ENCODE data around the gene USP6. TPM values are rescaled to one million over a fixed set of nuclear protein-coding genes. Genes with fewer than 3 reads are reported as not detected.
"Not testable (repeated sequence)": the region's sequence is repeated elsewhere in the genome, so short reads cannot be mapped to it uniquely, and the experiment has no call there.

USP6 gene
- total RNA-seq, 1 donor from 2014 or later = not detected

- DNase-seq (ENCODE audit: low read depth) = no peak
- no peak for TF ChIP-seq CTCF (conservative IDR thresholded peaks at IDR 0.05; ENCODE audit: low read depth, low read length)
- peak overlapping the region; percentile 35 for H3K4me3 ChIP-seq (ENCODE audit: low read depth, low read length)
Observed at GRCh38 chr17:5122586-5123342, 6.9 kb downstream of the USP6 start.

DNA sequence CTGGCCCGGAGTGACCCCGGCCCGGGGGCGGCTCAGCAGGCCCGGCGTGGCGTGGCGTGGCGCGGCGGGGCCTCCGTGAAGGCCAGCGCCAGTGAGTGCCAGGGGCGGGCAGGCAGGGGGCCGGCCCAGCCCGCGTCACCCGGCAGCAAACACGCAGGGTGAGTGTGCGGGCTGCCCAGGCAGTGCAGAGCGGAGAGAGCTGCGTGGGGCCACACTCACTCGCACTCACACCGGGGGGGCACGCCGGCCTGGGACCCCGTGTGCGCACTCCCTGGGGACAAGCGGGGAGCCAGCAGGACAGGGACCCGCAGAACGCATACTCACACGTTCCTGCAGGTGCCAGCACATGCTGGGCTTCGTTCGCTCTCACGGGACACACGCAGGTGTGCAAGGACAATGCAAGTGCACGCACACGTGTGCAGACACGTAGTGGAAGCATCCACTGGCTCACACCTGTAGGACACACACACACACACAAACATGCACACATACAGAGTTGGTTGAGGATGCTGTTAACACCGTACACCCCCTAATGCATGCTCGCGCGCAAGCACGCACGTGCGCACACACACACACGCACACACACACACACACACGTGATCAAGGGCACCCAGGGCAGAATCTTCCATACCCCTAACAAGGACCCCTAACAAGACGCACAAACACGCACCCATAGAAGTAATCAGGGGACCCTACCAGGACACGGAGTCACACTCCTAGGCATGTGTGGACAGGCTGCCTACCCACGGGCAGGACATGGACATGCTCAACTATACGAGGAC, 7.7 kb downstream of the USP6 start:
- DNase-seq (ENCODE audit: low read depth) = no peak
- no peak for TF ChIP-seq CTCF (conservative IDR thresholded peaks at IDR 0.05; ENCODE audit: low read depth, low read length)
- no peak overlapping the region for H3K4me3 ChIP-seq (ENCODE audit: low read depth, low read length)

- H3K4me3 ChIP-seq (ENCODE audit: low read depth, low read length); DNase-seq (ENCODE audit: low read depth): not testable (repeated sequence)
Observed at GRCh38 chr17:5124125-5124760, 8.4 kb downstream of the USP6 start.

GRCh38 chr17:5124896-5125295, 9.1 kb downstream of the USP6 start:
- H3K4me3 ChIP-seq (ENCODE audit: low read depth, low read length) = not testable (repeated sequence)

GRCh38 chr17:5126719-5127488, 11.1 kb downstream of the USP6 start:
- no peak for TF ChIP-seq CTCF (conservative IDR thresholded peaks at IDR 0.05; ENCODE audit: low read depth, low read length)
- no peak for DNase-seq (ENCODE audit: low read depth)

More at GRCh38 chr17:5124896-5125295, 9.1 kb downstream of the USP6 start:
- DNase-seq (ENCODE audit: low read depth) = not testable (repeated sequence)

GRCh38 chr17:5127910-5128309, 12.1 kb downstream of the USP6 start:
- no peak for DNase-seq (ENCODE audit: low read depth)
- no peak for TF ChIP-seq CTCF (conservative IDR thresholded peaks at IDR 0.05; ENCODE audit: low read depth, low read length)

More at GRCh38 chr17:5126719-5127488, 11.1 kb downstream of the USP6 start:
- H3K4me3 ChIP-seq (ENCODE audit: low read depth, low read length) = no peak overlapping the region

DNA sequence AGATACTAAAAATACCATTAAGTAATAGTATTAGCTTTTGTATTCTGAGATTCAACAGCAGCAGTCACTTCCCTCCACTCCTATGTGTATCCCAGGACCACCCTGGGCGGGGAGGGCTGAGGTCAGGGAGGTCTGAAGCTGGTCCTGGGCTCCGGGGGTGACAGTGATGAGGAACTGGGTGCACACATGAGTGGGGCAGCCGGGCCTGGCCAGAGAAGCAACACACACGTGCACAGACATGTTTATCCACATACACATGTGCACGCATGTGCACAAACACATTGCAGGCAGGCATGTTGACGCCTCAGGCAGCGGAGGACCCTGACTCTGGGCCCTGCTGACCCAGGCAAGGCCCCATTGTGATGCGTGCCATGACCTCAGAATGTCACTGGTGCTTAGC, 12.6 kb downstream of the USP6 start:
- not testable (repeated sequence) for DNase-seq (ENCODE audit: low read depth)

More at GRCh38 chr17:5127910-5128309, 12.1 kb downstream of the USP6 start:
- H3K4me3 ChIP-seq (ENCODE audit: low read depth, low read length) = no peak overlapping the region

More for the DNA sequence above, 12.6 kb downstream of the USP6 start:
- not testable (repeated sequence) for H3K4me3 ChIP-seq (ENCODE audit: low read depth, low read length)
